Uterus (tissue), 4 donors: ENCODE results near the gene SOCS1. TPM values are rescaled to one million over a fixed set of nuclear protein-coding genes. Genes with fewer than 3 reads are reported as not detected.
A peak's percentile ranks its signal among the peaks of the same experiment; 100 is the strongest.
"Not testable (repeated sequence)": the region's sequence is repeated elsewhere in the genome, so short reads cannot be mapped to it uniquely, and the experiment has no call there.

Experiments
- DNase-seq, 2 donors: peaks; one replicate each; pipeline ENCODE4 v3.0.0-alpha.2; 2019 to 2020
- H3K27ac ChIP-seq, 2 donors: fragments of 200-600 bp; sonication (generic); 1 replicate in 1 of 2; 2 replicates in 1 of 2; pipeline ENCODE4 v1.5.1; 2016 to 2018
- H3K27me3 ChIP-seq, 2 donors: fragments of 200-600 bp; sonication (generic); one replicate each; pipeline ENCODE4 v1.5.1; 2018 to 2019; ENCODE audit warnings: control low read depth in 1 of 2
- H3K36me3 ChIP-seq, 2 donors: fragments of 200-600 bp; sonication (generic); one replicate each; pipeline ENCODE4 v1.5.1; 2019; ENCODE audit warnings: control low read depth in 1 of 2
- H3K4me1 ChIP-seq, 2 donors: fragments of 200-600 bp; sonication (generic); one replicate each; pipeline ENCODE4 v1.5.1; 2018 to 2019; ENCODE audit warnings: control low read depth in 1 of 2
- H3K4me3 ChIP-seq, 2 donors: fragments of 200-600 bp; sonication (generic); 1 replicate in 1 of 2; 2 replicates in 1 of 2; pipeline ENCODE4 v1.5.1; 2018 to 2019; ENCODE audit warnings: mild to moderate bottlenecking in 1 of 2
- H3K9me3 ChIP-seq, 2 donors: fragments of 200-600 bp; sonication (generic); one replicate each; pipeline ENCODE4 v1.5.1; 2019; ENCODE audit warnings: control low read depth in 1 of 2
- POLR2A ChIP-seq, 2 donors: fragments of 450-650 bp; IDR thresholded peaks; one replicate each; pipeline ENCODE4 v1.6.1; 2016; ENCODE audit warnings: antibody characterized with exemption in 2 of 2, mild to moderate bottlenecking in 1 of 2, moderate library complexity in 1 of 2
- intact Hi-C: fragments of 100-400 bp; cut with DNase I; formaldehyde crosslinking; loops from one replicate; pipeline ENCODE4 v1.15.1; 2023; ENCODE audit warnings: low total_unique reads
- total RNA-seq, 4 donors: library from RNA; depleted of rRNA in 3 of 4; stranded (reverse); fragments of >200 nt in 3 of 4; gene quantifications; one replicate each; pipeline versions ENCODE4 v1.1.0 to v1.2.4, GENCODE V29; 2014 to 2023
- TF ChIP-seq, protein P1 (sequence below), 4 experiments: fragments of 200-600 bp in 2 of 4; fragments of 450-650 bp in 2 of 4; sonication (generic) in 2 of 4; IDR thresholded peaks; one replicate each; pipeline ENCODE4 v1.5.1; 2016 to 2019; ENCODE audit warnings: antibody characterized with exemption in 4 of 4, mild to moderate bottlenecking in 2 of 4, moderate library complexity in 1 of 4
- donor health status: DM: yes; HTN: yes; CAD: no.

Gene SOCS1
- total RNA-seq, 4 donors from 2014 or later: 6.4 to 45.3 (median 7.6) TPM; not detected in 1

GRCh38 chr16:11300560-11300892 lies 44.5 kb upstream of the SOCS1 start:
- no peak for TF ChIP-seq POLR2A (IDR thresholded peaks at IDR 0.05)
- TF ChIP-seq, protein P1, sequence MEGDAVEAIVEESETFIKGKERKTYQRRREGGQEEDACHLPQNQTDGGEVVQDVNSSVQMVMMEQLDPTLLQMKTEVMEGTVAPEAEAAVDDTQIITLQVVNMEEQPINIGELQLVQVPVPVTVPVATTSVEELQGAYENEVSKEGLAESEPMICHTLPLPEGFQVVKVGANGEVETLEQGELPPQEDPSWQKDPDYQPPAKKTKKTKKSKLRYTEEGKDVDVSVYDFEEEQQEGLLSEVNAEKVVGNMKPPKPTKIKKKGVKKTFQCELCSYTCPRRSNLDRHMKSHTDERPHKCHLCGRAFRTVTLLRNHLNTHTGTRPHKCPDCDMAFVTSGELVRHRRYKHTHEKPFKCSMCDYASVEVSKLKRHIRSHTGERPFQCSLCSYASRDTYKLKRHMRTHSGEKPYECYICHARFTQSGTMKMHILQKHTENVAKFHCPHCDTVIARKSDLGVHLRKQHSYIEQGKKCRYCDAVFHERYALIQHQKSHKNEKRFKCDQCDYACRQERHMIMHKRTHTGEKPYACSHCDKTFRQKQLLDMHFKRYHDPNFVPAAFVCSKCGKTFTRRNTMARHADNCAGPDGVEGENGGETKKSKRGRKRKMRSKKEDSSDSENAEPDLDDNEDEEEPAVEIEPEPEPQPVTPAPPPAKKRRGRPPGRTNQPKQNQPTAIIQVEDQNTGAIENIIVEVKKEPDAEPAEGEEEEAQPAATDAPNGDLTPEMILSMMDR (IDR thresholded peaks at IDR 0.05): no peak
- no peak overlapping the region for H3K4me3 ChIP-seq
- H3K9me3 ChIP-seq: no peaks in the 10 kb centered on the region
- H3K27ac ChIP-seq: no peak overlapping the region
- no peaks in the 10 kb centered on the region for H3K27me3 ChIP-seq
- intact Hi-C loops: no loop called here
- DNase-seq: no peak
- H3K36me3 ChIP-seq: no peaks in the 10 kb centered on the region
- H3K4me1 ChIP-seq: peaks cover 0 to 9% of the 10 kb centered on the region in 2 donors

GRCh38 chr16:11299865-11300559 lies 44.0 kb upstream of the SOCS1 start:
- peaks cover 0 to 9% of the 10 kb centered on the region in 2 donors for H3K4me1 ChIP-seq
- intact Hi-C loops: no loop called here
- DNase-seq: no peak
- TF ChIP-seq, protein P1 (IDR thresholded peaks at IDR 0.05): no peak
- no peak for TF ChIP-seq POLR2A (IDR thresholded peaks at IDR 0.05)
- H3K36me3 ChIP-seq: no peaks in the 10 kb centered on the region
- H3K27ac ChIP-seq: no peak overlapping the region
- no peak overlapping the region for H3K4me3 ChIP-seq
- H3K27me3 ChIP-seq: no peaks in the 10 kb centered on the region
- no peaks in the 10 kb centered on the region for H3K9me3 ChIP-seq

GRCh38 chr16:11298950-11299547 lies 43.0 kb upstream of the SOCS1 start:
- H3K4me1 ChIP-seq, DNase-seq, H3K4me3 ChIP-seq, H3K27ac ChIP-seq, intact Hi-C loops, H3K27me3 ChIP-seq, H3K36me3 ChIP-seq, H3K9me3 ChIP-seq: not testable (repeated sequence)

DNA sequence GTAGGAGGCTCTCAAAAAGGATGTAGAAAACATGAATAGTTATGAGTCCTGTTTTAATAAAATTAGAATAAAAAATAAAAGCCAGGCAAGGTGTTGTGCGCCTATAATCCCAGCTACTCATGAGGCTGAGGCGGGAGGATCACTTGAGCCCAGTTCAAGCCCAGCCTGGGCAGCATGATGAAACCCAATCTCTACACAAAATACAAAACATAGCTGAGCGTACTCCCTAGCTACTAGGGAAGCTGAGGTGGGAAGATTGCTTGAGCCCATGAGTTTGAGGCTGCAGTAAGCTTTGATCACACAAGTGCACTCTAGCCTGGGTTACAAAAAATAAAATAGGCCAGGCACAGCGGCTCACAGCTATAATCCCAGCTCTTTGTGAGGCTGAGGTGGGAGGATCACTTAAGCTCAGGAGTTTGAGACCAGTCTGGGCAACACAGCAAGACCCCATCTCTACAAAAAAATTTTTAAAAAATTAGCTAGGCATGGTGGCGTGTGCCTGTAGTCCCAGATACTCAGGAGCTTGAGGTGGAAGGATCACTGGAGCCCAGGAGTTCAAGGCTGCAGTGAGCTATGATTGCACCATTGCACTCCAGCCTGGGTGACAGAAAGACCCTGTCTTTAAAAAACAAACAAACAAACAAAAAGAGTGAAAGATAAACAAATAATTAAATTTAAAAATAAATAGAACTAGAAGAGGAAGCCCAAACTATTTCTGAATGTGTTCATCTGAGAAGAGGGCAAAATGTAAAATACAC lies 42.3 kb upstream of the SOCS1 start:
- H3K9me3 ChIP-seq: no peaks in the 10 kb centered on the region
- peaks cover 0 to 9% of the 10 kb centered on the region in 2 donors for H3K4me1 ChIP-seq
- no peaks in the 10 kb centered on the region for H3K27me3 ChIP-seq
- H3K36me3 ChIP-seq: no peaks in the 10 kb centered on the region
- no peak for TF ChIP-seq POLR2A (IDR thresholded peaks at IDR 0.05)
- no peak overlapping the region for H3K4me3 ChIP-seq
- DNase-seq: no peak
- intact Hi-C loops: no loop called here
- H3K27ac ChIP-seq: peak overlapping the region; percentile 48 to 59

DNA sequence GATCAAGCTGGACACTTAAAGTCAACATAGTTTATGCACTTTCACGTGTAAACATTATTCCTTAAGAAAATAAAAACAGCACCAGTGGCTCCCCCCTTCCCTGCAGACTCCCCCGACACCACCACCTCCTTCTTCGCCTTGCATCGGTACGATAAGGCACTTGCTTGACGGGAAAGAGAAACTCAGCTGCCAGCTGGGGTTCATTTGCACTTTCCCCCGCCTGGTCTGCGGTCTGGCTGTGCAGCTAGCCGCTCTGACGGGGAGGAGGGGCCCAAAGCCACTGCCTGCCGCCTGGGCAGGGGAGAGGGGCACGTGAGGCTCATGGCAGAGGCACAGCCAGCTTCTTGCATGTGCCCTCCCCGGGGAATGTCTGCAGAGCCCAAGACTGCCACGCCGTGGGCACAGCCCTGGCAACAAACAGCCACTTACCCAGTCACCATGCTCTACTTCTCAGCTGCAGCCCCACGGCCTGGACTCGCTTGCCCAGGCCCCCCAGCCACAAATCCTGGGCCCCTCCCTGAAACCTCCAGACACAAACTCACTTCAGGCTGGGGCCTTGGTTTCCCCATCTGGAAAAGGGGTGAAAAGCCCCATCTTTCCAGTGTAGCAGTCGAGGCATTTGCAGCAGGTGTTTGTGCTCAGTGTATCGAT lies 41.6 kb upstream of the SOCS1 start:
- no peaks in the 10 kb centered on the region for H3K27me3 ChIP-seq
- H3K4me1 ChIP-seq: peaks cover 0 to 9% of the 10 kb centered on the region in 2 donors
- H3K9me3 ChIP-seq: no peaks in the 10 kb centered on the region
- no peaks in the 10 kb centered on the region for H3K36me3 ChIP-seq
- peak overlapping the region in 1 of 2 donors; percentile 18 for H3K4me3 ChIP-seq
- peak overlapping the region; percentile 48 to 59 for H3K27ac ChIP-seq
- peak; percentile 46 to 58 for DNase-seq
- TF ChIP-seq POLR2A (IDR thresholded peaks at IDR 0.05): peak in 1 of 2 donors; percentile 11
- TF ChIP-seq, protein P1 (IDR thresholded peaks at IDR 0.05): no peak
- intact Hi-C loops: no loop called here
